Dendritic cell treated with granulocyte-macrophage colony-stimulating factor and Interleukin-4, amounts not matched to agents 40 ng/mL and 50 ng/mL, for 4 days (primary cell): ENCODE data around the gene PHF2.
A peak's percentile ranks its signal among the peaks of the same experiment; 100 is the strongest.

ENCODE experiments used
- H3K27ac Mint-ChIP-seq: one replicate; pipeline ENCODE4 v1.8.0; 2022; ENCODE audit warnings: mild to moderate bottlenecking, mixed read lengths
- H3K27me3 Mint-ChIP-seq: one replicate; pipeline ENCODE4 v1.8.0; 2022; ENCODE audit warnings: mild to moderate bottlenecking, mixed read lengths
- H3K36me3 Mint-ChIP-seq: one replicate; pipeline ENCODE4 v1.8.0; 2022; ENCODE audit warnings: low read depth, mixed read lengths
- H3K4me1 Mint-ChIP-seq: one replicate; pipeline ENCODE4 v1.8.0; 2022; ENCODE audit warnings: low read depth, mixed read lengths
- H3K4me3 Mint-ChIP-seq: one replicate; pipeline ENCODE4 v1.8.0; 2022; ENCODE audit warnings: mild to moderate bottlenecking, moderate library complexity, mixed read lengths
- H3K9me3 Mint-ChIP-seq: one replicate; pipeline ENCODE4 v1.8.0; 2022; ENCODE audit warnings: mixed read lengths
- intact Hi-C: fragments of 100-400 bp; cut with micrococcal nuclease; formaldehyde crosslinking; loops from one replicate; pipeline ENCODE4 v1.15.0; 2022

The PHF2 gene

GRCh38 chr9:93574091-93574899, 2.1 kb upstream of the PHF2 start:
- intact Hi-C loops, result no loop called here
- Mint-ChIP-seq H3K4me3 (no peak overlapping the region), H3K27me3 (no peaks in the 10 kb centered on the region), H3K36me3 (peaks cover 31% of the 10 kb centered on the region), H3K27ac (peak overlapping the region; percentile 99), H3K9me3 (peaks cover 16% of the 10 kb centered on the region), H3K4me1 (peaks cover 63% of the 10 kb centered on the region)

DNA sequence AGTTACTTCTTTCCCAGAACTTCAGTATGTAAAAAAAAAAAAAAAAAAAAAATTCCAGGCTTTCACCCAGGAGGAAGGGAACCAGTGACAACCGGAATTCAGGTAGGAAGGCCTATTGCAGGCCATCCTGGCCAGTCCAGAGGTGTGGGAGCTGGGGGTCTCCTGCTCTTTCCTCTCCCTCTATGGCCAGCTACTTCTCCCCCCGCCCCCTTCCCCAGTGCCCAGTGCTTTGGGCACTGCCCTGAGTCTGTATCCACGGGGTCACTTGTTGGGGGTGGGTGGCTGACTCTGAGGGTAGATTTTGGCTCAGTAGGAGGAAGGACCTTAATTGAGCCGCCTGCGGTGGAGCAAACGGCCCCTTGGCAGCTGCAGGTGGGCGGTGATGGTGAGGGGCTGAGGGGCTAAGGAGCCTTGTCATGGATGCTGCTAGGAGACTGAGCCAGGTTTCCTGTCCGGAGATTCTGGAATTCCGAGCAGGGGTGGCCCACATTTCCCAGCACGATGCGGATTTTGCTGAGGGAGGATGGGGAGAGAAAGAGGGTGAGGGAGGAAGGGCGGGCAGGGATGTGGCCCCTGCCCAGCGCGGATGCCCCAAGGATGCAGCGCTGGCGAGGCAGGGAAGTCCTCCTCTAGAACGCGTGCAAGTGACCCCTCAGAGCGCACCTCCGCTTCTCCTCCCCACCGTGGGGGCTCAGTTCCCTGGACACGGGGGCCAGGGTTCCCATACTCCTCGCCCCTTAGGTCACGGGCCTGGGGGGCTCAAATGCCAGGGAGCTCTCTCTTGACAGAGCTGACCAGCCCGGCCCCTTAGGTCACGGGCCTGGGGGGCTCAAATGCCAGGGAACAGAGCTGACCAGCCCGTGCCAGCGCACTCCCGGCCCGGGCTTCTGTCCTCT, 1.2 kb upstream of the PHF2 start:
- Mint-ChIP-seq H3K27ac (peak overlapping the region; percentile 99), H3K4me3 (peak overlapping the region; percentile 98), H3K27me3 (no peaks in the 10 kb centered on the region), H3K36me3 (peaks cover 31% of the 10 kb centered on the region), H3K4me1 (peaks cover 65% of the 10 kb centered on the region), H3K9me3 (peaks cover 15% of the 10 kb centered on the region)
- intact Hi-C loops, result loop anchor here (1.0 kb wide), 1 partner anchor 8 kb away; no protein-coding TSS in a partner anchor

DNA sequence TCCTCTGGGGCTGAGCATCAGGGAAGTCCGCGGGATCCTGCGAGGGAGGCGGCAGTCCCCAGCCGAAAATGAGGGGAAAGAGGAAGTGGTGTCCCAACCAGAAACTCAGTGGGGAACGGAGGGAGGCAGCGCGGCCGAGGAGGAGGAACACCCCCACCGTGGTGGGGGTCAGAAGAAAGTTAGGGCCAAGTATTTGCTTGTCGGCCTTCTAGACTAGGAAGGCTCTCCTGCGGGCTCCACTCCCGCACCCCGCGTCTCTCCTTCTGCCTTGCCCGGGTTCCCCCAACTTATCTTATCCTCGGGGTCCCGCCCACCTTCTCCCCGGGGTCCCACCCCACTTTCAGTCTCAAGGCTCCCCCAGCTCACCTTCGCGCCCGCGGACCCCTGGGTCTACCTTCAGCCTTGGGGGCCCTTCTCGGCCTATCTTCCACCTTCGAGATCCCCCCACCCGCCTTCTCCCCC, 557 bp upstream of the PHF2 start:
- peaks cover 8% of the 10 kb centered on the region for H3K9me3 Mint-ChIP-seq
- intact Hi-C loops, result loop anchor here (1.0 kb wide), 1 partner anchor 9 kb away; no protein-coding TSS in a partner anchor
- H3K4me3 Mint-ChIP-seq, result peak overlapping the region; percentile 98

GRCh38 chr9:93577078-93577974, 942 bp downstream of the PHF2 start:
- Mint-ChIP-seq H3K4me3 (peak overlapping the region; percentile 83), H3K4me1 (peaks cover 85% of the 10 kb centered on the region), H3K9me3 (no peaks in the 10 kb centered on the region), H3K27ac (peak overlapping the region; percentile 82), H3K27me3 (no peaks in the 10 kb centered on the region), H3K36me3 (peaks cover 18% of the 10 kb centered on the region)
- intact Hi-C loops, result no loop called here

More for the DNA sequence above, 557 bp upstream of the PHF2 start:
- Mint-ChIP-seq H3K36me3 (peaks cover 24% of the 10 kb centered on the region), H3K4me1 (peaks cover 72% of the 10 kb centered on the region), H3K27me3 (no peaks in the 10 kb centered on the region), H3K27ac (peak overlapping the region; percentile 99)

DNA sequence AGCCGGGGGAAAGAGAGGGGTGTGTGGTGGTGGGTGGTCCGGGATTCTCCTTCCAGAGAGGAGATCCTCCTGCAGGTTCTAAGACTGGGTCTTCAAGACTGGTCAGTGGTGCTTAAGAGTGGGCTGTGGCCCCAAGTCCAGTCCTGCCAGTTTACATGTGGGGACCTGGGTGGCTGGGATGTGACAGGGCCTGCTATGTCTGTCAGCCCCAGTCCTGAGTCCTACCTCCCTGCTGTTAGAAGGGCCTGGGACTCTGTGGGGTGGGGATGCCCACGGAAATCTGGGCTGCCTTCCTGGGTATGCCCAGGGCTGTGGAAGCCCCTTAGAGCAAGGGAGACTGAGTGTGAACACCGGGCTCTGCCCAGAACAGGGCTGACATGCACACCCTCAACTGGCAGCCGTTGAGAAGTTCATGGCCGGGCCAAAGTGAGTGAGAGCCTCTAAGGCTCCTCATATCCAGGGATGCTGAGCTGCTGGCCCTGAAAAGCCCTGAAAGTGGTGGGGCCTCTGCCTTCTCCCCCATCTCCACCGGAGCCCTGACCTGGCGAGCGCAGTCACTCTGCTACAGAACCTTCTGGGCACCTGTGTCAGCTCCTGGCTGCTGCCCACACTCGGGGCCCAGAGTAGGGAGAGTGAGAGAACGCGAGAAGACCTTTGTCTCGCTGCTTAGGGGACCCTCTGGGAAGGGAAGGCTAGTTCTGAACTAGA, 1.7 kb downstream of the PHF2 start:
- Mint-ChIP-seq H3K4me3 (peak overlapping the region; percentile 83), H3K27me3 (no peaks in the 10 kb centered on the region), H3K9me3 (no peaks in the 10 kb centered on the region), H3K36me3 (peaks cover 18% of the 10 kb centered on the region), H3K4me1 (peaks cover 85% of the 10 kb centered on the region), H3K27ac (peak overlapping the region; percentile 82)
- intact Hi-C loops, result no loop called here

DNA sequence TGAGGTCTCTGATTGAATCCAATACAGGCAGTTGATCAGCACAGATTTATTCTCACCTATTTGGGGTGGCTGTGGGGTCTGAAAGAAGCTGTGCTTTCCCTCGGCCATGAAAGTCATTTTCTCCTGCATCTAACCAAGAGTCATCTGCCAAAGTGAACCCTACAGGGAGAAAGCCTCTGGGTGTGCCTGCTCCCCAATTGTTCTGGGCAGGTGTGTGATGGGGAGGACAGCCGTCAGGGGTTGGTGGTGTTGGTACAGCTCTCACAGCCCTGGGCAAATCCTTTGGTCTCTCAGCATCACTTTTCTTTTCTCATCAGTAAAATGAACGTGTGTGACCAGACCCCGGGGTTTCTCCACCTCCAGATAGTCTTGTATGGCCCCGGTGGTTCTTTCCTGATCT, 2.5 kb downstream of the PHF2 start:
- H3K27me3 Mint-ChIP-seq, result no peaks in the 10 kb centered on the region
- intact Hi-C loops, result no loop called here
- H3K9me3 Mint-ChIP-seq, result no peaks in the 10 kb centered on the region
- peak overlapping the region; percentile 23 for H3K4me3 Mint-ChIP-seq
- H3K27ac Mint-ChIP-seq, result no peak overlapping the region
- H3K4me1 Mint-ChIP-seq, result peaks cover 78% of the 10 kb centered on the region
- H3K36me3 Mint-ChIP-seq, result peaks cover 18% of the 10 kb centered on the region

DNA sequence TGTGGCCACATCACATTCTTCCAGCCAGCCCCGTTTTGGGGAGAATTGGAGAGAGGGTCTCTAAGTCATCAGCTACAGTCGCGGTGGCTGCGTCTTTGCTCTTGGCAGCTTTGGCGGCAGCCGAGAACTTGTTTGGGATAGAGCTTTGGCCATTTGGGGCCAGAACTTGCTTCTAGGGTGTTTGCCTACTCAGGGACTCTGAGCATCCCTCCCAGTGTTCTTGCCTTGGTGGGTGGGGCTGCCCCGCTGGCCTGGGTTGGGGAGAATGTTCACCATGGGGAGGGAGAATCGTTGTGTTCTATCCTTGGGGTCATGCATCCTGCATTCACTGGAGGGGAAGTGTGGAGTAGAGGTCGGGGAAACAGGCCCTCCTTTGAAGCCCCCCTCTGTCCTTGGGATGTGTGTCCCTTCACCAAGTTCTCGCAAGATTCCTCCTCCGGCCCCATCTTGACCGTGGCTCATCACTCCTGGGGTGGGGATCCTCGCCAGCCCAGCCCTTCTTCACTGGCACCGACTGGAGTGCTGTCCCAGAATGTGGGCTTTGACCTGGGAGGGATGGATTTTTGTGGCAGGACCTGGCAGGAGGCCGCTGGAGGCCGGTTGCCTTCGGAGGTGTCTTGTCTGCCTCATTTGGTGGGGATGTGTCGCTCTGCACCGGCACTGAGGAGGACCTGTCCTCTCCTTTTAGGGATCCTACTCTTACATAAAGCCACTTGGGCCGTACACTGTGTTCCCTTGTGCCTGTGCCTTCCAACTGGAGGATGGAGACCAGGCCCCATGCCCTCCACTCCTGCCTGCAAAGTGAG, 3.5 kb downstream of the PHF2 start:
- no peak overlapping the region for H3K4me3 Mint-ChIP-seq
- intact Hi-C loops, result no loop called here
- H3K9me3 Mint-ChIP-seq, result peaks cover 8% of the 10 kb centered on the region
- H3K36me3 Mint-ChIP-seq, result peaks cover 22% of the 10 kb centered on the region
- no peaks in the 10 kb centered on the region for H3K27me3 Mint-ChIP-seq
- no peak overlapping the region for H3K27ac Mint-ChIP-seq
- H3K4me1 Mint-ChIP-seq, result peaks cover 67% of the 10 kb centered on the region

- intact Hi-C loops, result no loop called here
- H3K4me3 Mint-ChIP-seq, result no peak overlapping the region
- peak overlapping the region; percentile 9 for H3K27ac Mint-ChIP-seq
- no peaks in the 10 kb centered on the region for H3K27me3 Mint-ChIP-seq
- H3K9me3 Mint-ChIP-seq, result peaks cover 9% of the 10 kb centered on the region
- H3K36me3 Mint-ChIP-seq, result peaks cover 18% of the 10 kb centered on the region
- H3K4me1 Mint-ChIP-seq, result peaks cover 64% of the 10 kb centered on the region
Measured at GRCh38 chr9:93580654-93581380, 4.4 kb downstream of the PHF2 start.

DNA sequence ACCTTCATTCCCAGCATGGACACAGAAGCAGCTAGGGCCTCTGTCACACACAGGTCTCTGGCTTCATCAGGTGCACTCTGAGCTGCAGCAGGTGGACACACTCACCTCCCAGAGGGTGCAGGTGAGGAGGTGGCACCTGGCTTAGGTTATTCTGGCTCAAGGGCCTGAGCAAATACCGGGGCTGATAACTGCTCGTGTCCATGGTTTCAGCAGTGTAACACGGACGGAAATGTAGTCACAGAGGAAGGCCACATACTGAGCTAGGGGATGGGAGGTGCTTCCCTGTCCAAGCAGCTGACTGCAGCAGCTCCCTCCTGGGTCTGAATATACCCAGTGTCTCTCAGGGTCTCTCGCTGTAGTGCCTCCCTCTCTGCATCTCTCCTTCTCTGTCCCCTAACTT, 5.7 kb downstream of the PHF2 start:
- peaks cover 69% of the 10 kb centered on the region for H3K4me1 Mint-ChIP-seq
- H3K27ac Mint-ChIP-seq, result no peak overlapping the region
- peaks cover 16% of the 10 kb centered on the region for H3K36me3 Mint-ChIP-seq
- intact Hi-C loops, result no loop called here
- H3K4me3 Mint-ChIP-seq, result no peak overlapping the region
- no peaks in the 10 kb centered on the region for H3K27me3 Mint-ChIP-seq
- peaks cover 9% of the 10 kb centered on the region for H3K9me3 Mint-ChIP-seq

- Mint-ChIP-seq H3K27me3 (no peaks in the 10 kb centered on the region), H3K27ac (no peak overlapping the region), H3K4me1 (peaks cover 72% of the 10 kb centered on the region), H3K9me3 (peaks cover 9% of the 10 kb centered on the region), H3K36me3 (peaks cover 13% of the 10 kb centered on the region), H3K4me3 (no peak overlapping the region)
- intact Hi-C loops, result no loop called here
Measured at GRCh38 chr9:93582550-93582949, 6.2 kb downstream of the PHF2 start.

DNA sequence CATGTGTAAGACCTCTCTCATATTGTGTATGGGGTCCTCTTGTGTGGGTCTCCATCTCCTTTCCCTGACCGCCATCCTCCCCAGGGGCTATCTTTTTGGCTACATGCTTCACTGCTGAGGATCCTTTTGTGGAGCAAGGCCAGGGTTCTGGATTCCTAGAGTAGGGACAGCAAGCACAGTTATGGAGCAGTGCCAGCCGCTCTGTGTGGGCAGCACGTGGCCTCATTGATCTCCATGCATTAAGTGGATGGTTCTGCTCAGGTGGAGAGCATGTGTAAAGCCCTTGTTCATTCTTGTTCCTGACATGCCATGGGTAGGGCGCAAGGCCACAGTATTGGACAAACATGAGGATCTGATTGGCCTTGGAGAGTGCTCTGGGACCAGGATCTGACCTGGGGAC, 8.9 kb downstream of the PHF2 start:
- peaks cover 11% of the 10 kb centered on the region for H3K36me3 Mint-ChIP-seq
- H3K4me1 Mint-ChIP-seq, result peaks cover 63% of the 10 kb centered on the region
- H3K27ac Mint-ChIP-seq, result no peak overlapping the region
- H3K4me3 Mint-ChIP-seq, result no peak overlapping the region
- H3K9me3 Mint-ChIP-seq, result peaks cover 9% of the 10 kb centered on the region
- intact Hi-C loops, result no loop called here
- H3K27me3 Mint-ChIP-seq, result no peaks in the 10 kb centered on the region

- intact Hi-C loops, result no loop called here
- Mint-ChIP-seq H3K27me3 (no peaks in the 10 kb centered on the region), H3K4me1 (peaks cover 59% of the 10 kb centered on the region), H3K27ac (no peak overlapping the region), H3K36me3 (peaks cover 15% of the 10 kb centered on the region), H3K4me3 (no peak overlapping the region), H3K9me3 (peaks cover 9% of the 10 kb centered on the region)
Measured at GRCh38 chr9:93585695-93586094, 9.3 kb downstream of the PHF2 start.
